ENCODE results near the gene SKP2. TPM values are rescaled to one million over a fixed set of nuclear protein-coding genes. Genes with fewer than 3 reads are reported as not detected.
A peak's percentile ranks its signal among the peaks of the same experiment; 100 is the strongest.

Gene SKP2
- total and polyA plus RNA-seq, 2 donors (not counting 3 experiments of a cell fraction or from before 2014, with no cell fraction given): 12.5 to 40.9 TPM

DNA sequence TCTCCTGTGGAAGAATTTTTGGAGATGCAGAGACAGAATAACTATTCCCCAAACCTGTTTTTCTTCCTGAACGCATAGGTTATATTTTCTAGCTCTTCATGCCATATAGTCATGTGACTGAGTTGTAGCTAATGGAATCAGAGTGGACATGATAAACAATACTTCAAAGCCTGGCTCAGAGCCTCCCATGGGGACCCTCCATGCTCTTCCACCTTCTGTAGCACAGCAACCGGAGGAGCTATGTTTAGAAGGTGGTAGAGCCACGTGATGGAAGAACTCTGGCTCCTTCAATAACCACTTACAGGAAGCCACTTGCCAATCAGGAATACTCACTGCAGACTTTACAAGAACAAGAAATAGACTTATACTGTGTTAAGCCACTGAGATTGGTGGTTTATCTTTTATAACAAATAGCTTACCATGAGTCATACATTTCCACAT lies 50.6 kb downstream of the SKP2 start:
- intact Hi-C loops (cut with micrococcal nuclease): no loop called here
- Histone ChIP-seq H3K9me1 (replicated peaks; ENCODE audit: control insufficient read depth, extremely low read depth, insufficient read depth, low read length) (no peaks in the 10 kb centered on the region), H2AFZ (ENCODE audit: low read depth, low read length) (no peak overlapping the region), H3K4me1 (ENCODE audit: control insufficient read depth, extremely low read depth, insufficient read depth, low read length) (peaks cover 12% of the 10 kb centered on the region), H3K27me3 (ENCODE audit: control insufficient read depth in 2 of 2, insufficient read depth in 2 of 2, low read length in 2 of 2) (no peaks in the 10 kb centered on the region), H3K9me3 (replicated peaks; ENCODE audit: control insufficient read depth, insufficient read depth, low read length) (no peaks in the 10 kb centered on the region), H3K36me3 (ENCODE audit: control insufficient read depth in 2 of 2, extremely low read depth in 1 of 2, insufficient read depth in 2 of 2, low read length in 2 of 2) (peaks cover 0 to 2% of the 10 kb centered on the region in 2 experiments), H3K9ac (replicated peaks; ENCODE audit: extremely low read depth, insufficient read depth, low read length) (no peak overlapping the region), H3K27ac (ENCODE audit: insufficient read depth, low read depth, low read length) (no peak overlapping the region), H3K4me2 (ENCODE audit: insufficient read depth, low read length) (no peak overlapping the region), H3K4me3 (replicated peaks in 1 of 3; ENCODE audit: insufficient read depth in 1 of 3, low read depth in 1 of 3, low read length in 3 of 3) (no peak overlapping the region), H4K20me1 (replicated peaks; ENCODE audit: control insufficient read depth, extremely low read depth, insufficient read depth, low read length) (no peaks in the 10 kb centered on the region), H3K79me2 (ENCODE audit: control insufficient read depth, insufficient read depth, low read length) (no peaks in the 10 kb centered on the region)
- ChIA-PET POLR2A (no interaction called here), CTCF (interaction anchor here (0.9 to 1.9 kb wide), 6 partner anchors 15 to 100 kb away, joined by 3 to 16 read pairs (median 6); partner anchors contain the start of genes NADK2 and RANBP3L)
- peak; percentile 4 for DNase-seq (ENCODE audit: low read depth, low spot score)
- dilution Hi-C loops (cut with MboI; ENCODE audit: extremely low pct_ligation_motif_present, low sequenced_read_pairs): no loop called here
- TF ChIP-seq, protein P1, sequence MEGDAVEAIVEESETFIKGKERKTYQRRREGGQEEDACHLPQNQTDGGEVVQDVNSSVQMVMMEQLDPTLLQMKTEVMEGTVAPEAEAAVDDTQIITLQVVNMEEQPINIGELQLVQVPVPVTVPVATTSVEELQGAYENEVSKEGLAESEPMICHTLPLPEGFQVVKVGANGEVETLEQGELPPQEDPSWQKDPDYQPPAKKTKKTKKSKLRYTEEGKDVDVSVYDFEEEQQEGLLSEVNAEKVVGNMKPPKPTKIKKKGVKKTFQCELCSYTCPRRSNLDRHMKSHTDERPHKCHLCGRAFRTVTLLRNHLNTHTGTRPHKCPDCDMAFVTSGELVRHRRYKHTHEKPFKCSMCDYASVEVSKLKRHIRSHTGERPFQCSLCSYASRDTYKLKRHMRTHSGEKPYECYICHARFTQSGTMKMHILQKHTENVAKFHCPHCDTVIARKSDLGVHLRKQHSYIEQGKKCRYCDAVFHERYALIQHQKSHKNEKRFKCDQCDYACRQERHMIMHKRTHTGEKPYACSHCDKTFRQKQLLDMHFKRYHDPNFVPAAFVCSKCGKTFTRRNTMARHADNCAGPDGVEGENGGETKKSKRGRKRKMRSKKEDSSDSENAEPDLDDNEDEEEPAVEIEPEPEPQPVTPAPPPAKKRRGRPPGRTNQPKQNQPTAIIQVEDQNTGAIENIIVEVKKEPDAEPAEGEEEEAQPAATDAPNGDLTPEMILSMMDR (IDR thresholded peaks at IDR 0.05; ENCODE audit: extremely low read depth in 1 of 2, insufficient read depth in 1 of 2, low read depth in 1 of 2, low read length in 2 of 2): no peak
- TF ChIP-seq, protein P2, sequence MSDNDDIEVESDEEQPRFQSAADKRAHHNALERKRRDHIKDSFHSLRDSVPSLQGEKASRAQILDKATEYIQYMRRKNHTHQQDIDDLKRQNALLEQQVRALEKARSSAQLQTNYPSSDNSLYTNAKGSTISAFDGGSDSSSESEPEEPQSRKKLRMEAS (IDR thresholded peaks at IDR 0.05; ENCODE audit: insufficient read depth, insufficient read length): no peak
- TF ChIP-seq GATA2 (IDR thresholded peaks at IDR 0.05; ENCODE audit: insufficient read depth, insufficient read length, low read depth, low read length): no peak
- TF ChIP-seq FOS (IDR thresholded peaks at IDR 0.05; ENCODE audit: borderline replicate concordance, insufficient read depth, low read length): no peak
- TF ChIP-seq POLR2AphosphoS5 (IDR thresholded peaks at IDR 0.05; ENCODE audit: insufficient read depth, low read depth, low read length): no peak
- TF ChIP-seq MYC (IDR thresholded peaks at IDR 0.05; ENCODE audit: low read depth, low read length): no peak
- TF ChIP-seq EZH2 (IDR thresholded peaks at IDR 0.05; ENCODE audit: borderline replicate concordance, low read depth, low read length, severe bottlenecking): no peak
- TF ChIP-seq JUN (IDR thresholded peaks at IDR 0.05; ENCODE audit: borderline replicate concordance, insufficient read depth, insufficient read length, low read depth): no peak
- TF ChIP-seq POLR2A (IDR thresholded peaks at IDR 0.05; ENCODE audit: low read depth, low read length): no peak
- BruUV-seq (replicated peaks): no TSS peak
- FAIRE-seq: no peak

Measured in endothelial cell of umbilical vein (primary cell).